Measurements from ENCODE around the gene TTC31.
"Not testable (repeated sequence)": the region's sequence is repeated elsewhere in the genome, so short reads cannot be mapped to it uniquely, and the experiment has no call there.

Gene TTC31

DNA sequence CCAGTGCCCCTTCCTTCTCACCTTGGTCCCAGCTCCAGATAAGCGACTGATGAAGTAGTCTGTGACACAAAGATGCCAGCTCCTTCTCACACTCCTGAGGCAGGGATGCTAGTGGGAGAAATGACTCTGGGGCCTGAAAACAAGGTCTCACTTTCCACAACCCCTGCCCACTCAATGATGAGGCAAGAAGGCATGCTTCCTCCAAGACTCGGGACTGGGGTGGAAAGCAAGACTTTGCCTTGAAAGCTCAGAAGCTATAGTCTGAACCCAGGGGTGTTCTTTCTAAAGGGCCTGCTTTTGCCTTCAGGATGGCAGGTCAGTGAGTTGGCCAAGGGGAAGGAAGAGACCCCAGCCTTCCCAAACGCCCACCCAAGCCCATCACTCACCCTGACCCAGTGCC is 1.4 kb upstream of the TTC31 start:
- H3K4me3 ChIP-seq (ENCODE audit: low read depth, low read length): peak overlapping the region; percentile 94
- TF ChIP-seq, protein P1, sequence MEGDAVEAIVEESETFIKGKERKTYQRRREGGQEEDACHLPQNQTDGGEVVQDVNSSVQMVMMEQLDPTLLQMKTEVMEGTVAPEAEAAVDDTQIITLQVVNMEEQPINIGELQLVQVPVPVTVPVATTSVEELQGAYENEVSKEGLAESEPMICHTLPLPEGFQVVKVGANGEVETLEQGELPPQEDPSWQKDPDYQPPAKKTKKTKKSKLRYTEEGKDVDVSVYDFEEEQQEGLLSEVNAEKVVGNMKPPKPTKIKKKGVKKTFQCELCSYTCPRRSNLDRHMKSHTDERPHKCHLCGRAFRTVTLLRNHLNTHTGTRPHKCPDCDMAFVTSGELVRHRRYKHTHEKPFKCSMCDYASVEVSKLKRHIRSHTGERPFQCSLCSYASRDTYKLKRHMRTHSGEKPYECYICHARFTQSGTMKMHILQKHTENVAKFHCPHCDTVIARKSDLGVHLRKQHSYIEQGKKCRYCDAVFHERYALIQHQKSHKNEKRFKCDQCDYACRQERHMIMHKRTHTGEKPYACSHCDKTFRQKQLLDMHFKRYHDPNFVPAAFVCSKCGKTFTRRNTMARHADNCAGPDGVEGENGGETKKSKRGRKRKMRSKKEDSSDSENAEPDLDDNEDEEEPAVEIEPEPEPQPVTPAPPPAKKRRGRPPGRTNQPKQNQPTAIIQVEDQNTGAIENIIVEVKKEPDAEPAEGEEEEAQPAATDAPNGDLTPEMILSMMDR (IDR thresholded peaks at IDR 0.05; ENCODE audit: low read depth, low read length, missing control alignments): no peak
- in situ Hi-C loops (cut with HindIII; ENCODE audit: low sequenced_read_pairs): no loop called here
- no peak for DNase-seq (ENCODE audit: low read depth)

DNA sequence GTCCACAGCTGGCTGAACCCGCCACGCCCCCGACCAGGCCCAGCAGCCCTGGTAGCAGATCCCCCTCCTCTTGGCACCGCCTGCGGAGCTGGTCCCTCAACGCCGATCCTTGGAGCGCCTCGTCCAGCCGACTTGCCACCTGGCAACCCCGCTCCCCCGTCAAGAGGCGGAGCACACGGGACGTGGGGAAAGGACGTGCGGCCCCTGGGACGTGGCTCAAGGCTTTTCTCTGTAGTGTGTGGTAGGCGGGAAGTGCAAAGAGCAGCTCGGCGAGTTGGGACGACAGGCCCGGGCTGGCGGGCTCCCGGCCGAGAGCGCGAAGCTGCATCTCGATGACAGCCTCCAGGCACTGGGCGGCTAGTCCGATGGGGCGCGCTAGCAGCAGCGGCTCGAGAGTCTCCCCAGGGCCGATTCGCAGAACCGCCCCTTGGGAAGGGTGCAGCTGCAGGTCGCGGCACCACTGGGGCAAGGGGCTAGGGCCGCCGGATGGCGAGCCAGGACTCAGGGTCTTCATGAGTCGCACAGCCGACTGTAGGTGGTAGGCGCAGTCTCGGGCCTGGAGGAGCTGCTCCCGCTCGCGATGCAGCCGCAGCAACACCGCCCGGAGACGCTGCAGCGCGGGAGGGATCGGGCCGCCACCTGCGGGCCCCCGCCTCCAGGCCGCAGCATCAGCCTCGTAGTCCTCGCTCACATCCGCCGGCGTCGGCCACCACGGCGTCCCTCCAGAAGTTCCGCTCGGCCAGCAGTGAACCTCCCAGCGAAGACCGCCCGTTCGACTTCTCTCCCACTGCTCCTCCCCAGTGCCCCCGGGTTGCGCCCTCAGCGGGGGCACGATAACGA is 700 bp upstream of the TTC31 start:
- no peak for DNase-seq (ENCODE audit: low read depth)
- in situ Hi-C loops (cut with HindIII; ENCODE audit: low sequenced_read_pairs): no loop called here
- H3K4me3 ChIP-seq (ENCODE audit: low read depth, low read length): peak overlapping the region; percentile 94
- TF ChIP-seq, protein P1 (IDR thresholded peaks at IDR 0.05; ENCODE audit: low read depth, low read length, missing control alignments): no peak

DNA sequence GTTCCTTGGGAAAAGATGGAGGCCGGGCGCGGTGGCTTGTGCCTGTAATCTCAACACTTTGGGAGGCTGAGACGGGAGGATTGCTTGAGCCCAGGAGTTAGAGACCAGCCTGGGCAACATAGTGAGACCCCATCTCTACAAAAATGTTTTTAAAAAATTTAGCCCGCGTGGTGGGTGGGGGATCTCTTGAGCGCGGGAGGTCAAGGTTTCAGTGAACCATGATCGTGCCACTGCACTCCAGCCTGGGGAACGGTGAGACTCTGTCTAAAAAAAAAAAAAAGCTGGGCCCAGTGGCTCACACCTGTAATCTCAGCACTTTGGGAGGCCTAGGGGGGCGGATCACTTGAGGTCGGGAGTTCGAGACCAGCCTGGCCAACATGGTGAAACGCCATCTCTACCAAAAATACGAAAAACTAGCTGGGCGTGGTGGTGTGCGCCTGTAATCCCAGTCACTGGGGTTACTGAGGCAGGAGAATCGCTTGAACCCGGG is 839 bp downstream of the TTC31 start:
- DNase-seq (ENCODE audit: low read depth); in situ Hi-C loops (cut with HindIII; ENCODE audit: low sequenced_read_pairs): not testable (repeated sequence)
- peak overlapping the region; percentile 94 for H3K4me3 ChIP-seq (ENCODE audit: low read depth, low read length)

DNA sequence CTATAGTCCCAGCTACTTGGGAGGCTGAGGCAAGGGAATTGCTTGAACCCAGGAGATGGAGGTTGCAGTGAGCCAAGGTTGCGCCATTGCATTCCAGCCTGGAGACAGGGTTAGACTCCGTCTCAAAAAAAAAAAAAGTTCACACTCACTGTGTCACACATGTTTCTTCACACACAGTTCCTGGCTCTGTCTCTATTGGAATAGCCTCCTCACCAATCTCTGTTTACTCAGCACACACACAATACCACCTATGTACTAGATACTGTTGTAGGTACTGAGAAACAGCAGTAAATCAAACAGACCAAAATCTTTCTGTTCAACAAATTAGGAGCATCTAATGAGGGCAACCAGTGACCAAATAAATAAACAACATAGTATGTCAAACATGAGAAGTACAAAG is 3.3 kb downstream of the TTC31 start:
- no peak overlapping the region for H3K4me3 ChIP-seq (ENCODE audit: low read depth, low read length)
- DNase-seq (ENCODE audit: low read depth): no peak
- in situ Hi-C loops (cut with HindIII; ENCODE audit: low sequenced_read_pairs): no loop called here
- TF ChIP-seq, protein P1 (IDR thresholded peaks at IDR 0.05; ENCODE audit: low read depth, low read length, missing control alignments): no peak

DNA sequence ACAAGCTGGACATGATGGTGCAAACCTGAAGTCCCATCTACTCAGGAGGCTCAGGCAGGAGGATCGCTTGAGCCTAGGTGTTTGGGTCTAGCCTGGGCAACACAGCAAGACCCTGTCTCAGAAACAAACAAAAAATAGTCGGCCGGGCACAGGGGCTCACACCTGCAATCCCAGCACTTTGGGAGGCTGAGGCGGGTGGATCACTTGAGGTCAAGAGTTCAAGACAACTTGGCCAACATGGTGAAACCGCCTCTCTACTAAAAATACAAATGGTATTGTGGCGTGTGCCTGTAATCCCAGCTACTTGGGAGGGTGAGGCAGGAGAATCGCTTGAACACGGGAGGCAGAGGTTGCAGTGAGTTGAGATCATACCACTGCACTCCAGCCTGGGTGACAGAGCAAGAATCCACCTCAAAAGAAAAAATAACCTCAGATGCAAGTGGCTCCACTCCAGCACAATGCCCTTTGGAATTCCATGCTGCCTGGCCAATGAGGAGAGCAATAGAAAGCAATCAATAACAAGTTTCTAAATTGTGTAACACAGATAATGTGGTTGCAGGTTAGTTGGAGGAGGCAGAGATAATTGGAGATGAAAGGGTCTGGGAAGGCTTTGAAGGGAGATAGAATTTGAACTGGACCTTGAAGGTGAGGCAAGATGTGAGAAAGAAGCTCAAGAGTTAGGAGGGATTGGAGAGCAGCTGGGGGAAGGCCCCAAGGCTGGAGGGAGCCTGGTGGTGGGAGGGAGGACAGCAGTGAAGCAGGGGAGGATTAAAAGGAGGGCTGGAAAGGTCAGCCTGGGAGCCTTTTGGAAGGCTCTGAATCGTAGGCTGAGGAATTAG is 6.0 kb downstream of the TTC31 start:
- in situ Hi-C loops (cut with HindIII; ENCODE audit: low sequenced_read_pairs): no loop called here
- TF ChIP-seq, protein P1 (IDR thresholded peaks at IDR 0.05; ENCODE audit: low read depth, low read length, missing control alignments): no peak
- DNase-seq (ENCODE audit: low read depth): no peak
- H3K4me3 ChIP-seq (ENCODE audit: low read depth, low read length): no peak overlapping the region

DNA sequence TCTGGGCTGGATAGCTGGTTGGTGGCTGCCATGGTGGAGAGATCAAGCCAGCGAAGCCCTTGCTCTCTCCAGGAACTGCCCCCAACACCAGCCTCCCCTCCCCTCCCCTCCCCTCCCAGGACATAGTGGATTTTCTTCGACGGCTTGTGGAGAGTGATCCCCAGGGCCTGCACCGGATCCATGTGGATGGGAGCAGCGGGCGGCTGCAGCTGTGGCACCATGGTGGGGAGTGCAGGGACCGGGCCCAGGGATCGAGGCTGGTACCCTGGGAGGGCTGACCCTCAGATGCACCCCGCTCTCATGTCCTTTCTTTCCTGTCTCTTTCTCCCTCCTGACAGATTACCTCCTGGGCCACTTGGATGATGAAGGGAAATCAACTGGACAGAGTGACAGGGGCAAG is 7.0 kb downstream of the TTC31 start:
- DNase-seq (ENCODE audit: low read depth): no peak
- no peak overlapping the region for H3K4me3 ChIP-seq (ENCODE audit: low read depth, low read length)
- in situ Hi-C loops (cut with HindIII; ENCODE audit: low sequenced_read_pairs): loop anchor here (5.0 kb wide), 1 partner anchor 87 kb away; no protein-coding TSS in a partner anchor
- TF ChIP-seq, protein P1 (IDR thresholded peaks at IDR 0.05; ENCODE audit: low read depth, low read length, missing control alignments): no peak

Data from astrocyte of the cerebellum (primary cell).